GM13977 (cell line): ENCODE results near the gene LTF.
A peak's percentile ranks its signal among the peaks of the same experiment; 100 is the strongest.
"Not testable (repeated sequence)": the region's sequence is repeated elsewhere in the genome, so short reads cannot be mapped to it uniquely, and the experiment has no call there.

Experiments used
- DNase-seq: peaks from one replicate; pipeline ENCODE4 v3.0.0; 2012; ENCODE audit warnings: low spot score
- CTCF ChIP-seq: IDR thresholded peaks from 2 replicates; pipeline ENCODE4 v1.5.1; 2012; ENCODE audit warnings: mild to moderate bottlenecking, control low read depth; ENCODE audit not compliant: insufficient read depth; ENCODE audit errors: extremely low read depth, missing control alignments
- in situ Hi-C: fragments of 300-500 bp; cut with MboI; formaldehyde crosslinking; loops from one replicate; pipeline ENCODE4 v1.12.0; 2022; ENCODE audit warnings: low sequenced_read_pairs, low pct_unique_long_range_greater_than_20kb, mixed read lengths, inconsistent platforms; ENCODE audit not compliant: unreplicated experiment

Gene LTF

GRCh38 chr3:46447228-46447985 lies 17.3 kb downstream of the LTF start:
- TF ChIP-seq CTCF: no peak
- DNase-seq: no peak
- in situ Hi-C loops: no loop called here

GRCh38 chr3:46442576-46443530 lies 21.9 kb downstream of the LTF start:
- peak; percentile 62 for TF ChIP-seq CTCF
- in situ Hi-C loops: no loop called here
- no peak for DNase-seq

GRCh38 chr3:46440531-46441294 lies 24.0 kb downstream of the LTF start:
- in situ Hi-C loops: no loop called here
- peak; percentile 58 for DNase-seq

GRCh38 chr3:46438831-46439230 lies 25.9 kb downstream of the LTF start:
- no peak for DNase-seq
- TF ChIP-seq CTCF: no peak
- in situ Hi-C loops: no loop called here

More at GRCh38 chr3:46440531-46441294, 24.0 kb downstream of the LTF start:
- no peak for TF ChIP-seq CTCF

- in situ Hi-C loops: no loop called here
- no peak for DNase-seq
- TF ChIP-seq CTCF: no peak
Measured at GRCh38 chr3:46435081-46435726, 29.5 kb downstream of the LTF start.

- in situ Hi-C loops: no loop called here
- no peak for TF ChIP-seq CTCF
- no peak for DNase-seq
Measured at GRCh38 chr3:46433841-46434240, 30.9 kb downstream of the LTF start.

GRCh38 chr3:46433118-46433517 lies 31.6 kb downstream of the LTF start:
- DNase-seq: not testable (repeated sequence)

GRCh38 chr3:46431905-46432304 lies 32.8 kb downstream of the LTF start:
- in situ Hi-C loops: not testable (repeated sequence)

More at GRCh38 chr3:46433118-46433517, 31.6 kb downstream of the LTF start:
- in situ Hi-C loops: not testable (repeated sequence)

GRCh38 chr3:46430879-46431278 lies 33.8 kb downstream of the LTF start:
- DNase-seq, in situ Hi-C loops: not testable (repeated sequence)

More at GRCh38 chr3:46431905-46432304, 32.8 kb downstream of the LTF start:
- DNase-seq: not testable (repeated sequence)
